H1 (cell line): ENCODE data around the gene PHC2. TPM values are rescaled to one million over a fixed set of nuclear protein-coding genes. Genes with fewer than 3 reads are reported as not detected.

ENCODE experiments used
- CTCF ChIA-PET: fragments of 300-600 bp; sonication (Branson Sonifier 250); formaldehyde crosslinking; loops from one replicate; lab custom pipeline; 2021; ENCODE audit not compliant: partially characterized antibody; lab: Charles Lee
- POLR2A ChIA-PET: fragments of 300-600 bp; sonication (Branson Sonifier 250); formaldehyde crosslinking; loops from one replicate; lab custom pipeline; 2021; ENCODE audit warnings: inconsistent platforms; ENCODE audit not compliant: partially characterized antibody; lab: Charles Lee
- DNase-seq, 2 experiments: peaks; one replicate each; pipeline versions ENCODE4 v3.0.0 to v3.0.0-alpha.2; 2010 to 2022; ENCODE audit warnings: low spot score in 2 of 2, low read depth in 1 of 2, mixed read lengths in 1 of 2
- FAIRE-seq: peaks from 2 replicates; lab custom pipeline; 2011; peaks lifted over from hg19 to GRCh38; lab: Jason Lieb, UNC
- H2AFZ ChIP-seq: 2 replicates; pipeline ENCODE4 v1.8.1; 2012; ENCODE audit warnings: low read length, inconsistent platforms
- H2AK5ac ChIP-seq: 2 replicates; pipeline ENCODE4 v1.6.1; 2013; ENCODE audit warnings: low read depth, low read length
- H2BK120ac ChIP-seq: replicated peaks from 2 replicates; pipeline ENCODE3; 2013; ENCODE audit warnings: low read depth, low read length, inconsistent platforms
- H2BK12ac ChIP-seq: 2 replicates; pipeline ENCODE4 v1.6.1; 2013; ENCODE audit warnings: low read depth, low read length
- H2BK15ac ChIP-seq: 2 replicates; pipeline ENCODE4 v1.6.1; 2013; ENCODE audit warnings: low read length
- H2BK20ac ChIP-seq: 2 replicates; pipeline ENCODE4 v1.6.1; 2013; ENCODE audit warnings: low read length
- H2BK5ac ChIP-seq: 2 replicates; pipeline ENCODE4 v1.6.1; 2013; ENCODE audit warnings: low read depth, low read length
- H3K14ac ChIP-seq: 2 replicates; pipeline ENCODE4 v1.6.1; 2013; ENCODE audit warnings: inconsistent platforms; ENCODE audit not compliant: insufficient read length
- H3K18ac ChIP-seq: 2 replicates; pipeline ENCODE4 v1.6.1; 2013; ENCODE audit warnings: low read length; ENCODE audit errors: extremely low read depth
- H3K23ac ChIP-seq: 2 replicates; pipeline ENCODE4 v1.6.1; 2013; ENCODE audit warnings: inconsistent platforms; ENCODE audit not compliant: insufficient read length
- H3K23me2 ChIP-seq: 2 replicates; pipeline ENCODE4 v1.6.1; 2013; ENCODE audit warnings: low read depth, low read length
- H3K27ac ChIP-seq: 2 replicates; pipeline ENCODE4 v1.6.1; 2011; ENCODE audit warnings: low read depth, low read length, inconsistent platforms
- H3K27me3 ChIP-seq, 4 experiments: replicated peaks in 1 of 4; 1 replicate in 1 of 4; 2 replicates in 3 of 4; pipeline versions ENCODE4 v1.6.1 to v1.8.1; 2011 to 2013; ENCODE audit warnings: low read length in 3 of 4, mild to moderate bottlenecking in 3 of 4, inconsistent platforms in 2 of 4, mixed read lengths in 2 of 4, moderate library complexity in 1 of 4; ENCODE audit not compliant: control insufficient read depth in 3 of 4, insufficient read depth in 3 of 4; ENCODE audit errors: extremely low read depth in 1 of 4
- H3K36me3 ChIP-seq, 4 experiments: 2 replicates each; pipeline versions ENCODE4 v1.6.1 to v1.8.1; 2011 to 2013; ENCODE audit warnings: mild to moderate bottlenecking in 4 of 4, low read length in 3 of 4, moderate library complexity in 2 of 4, control low read depth in 1 of 4, inconsistent platforms in 1 of 4; ENCODE audit not compliant: insufficient read depth in 4 of 4, control insufficient read depth in 2 of 4
- H3K4ac ChIP-seq: replicated peaks from 2 replicates; pipeline ENCODE3; 2013; ENCODE audit warnings: low read length, low read depth, mixed read lengths, inconsistent platforms; ENCODE audit not compliant: insufficient read length
- H3K4me1 ChIP-seq, 4 experiments: replicated peaks in 1 of 4; 1 replicate in 1 of 4; 2 replicates in 3 of 4; pipeline versions ENCODE4 v1.6.1 to v1.8.1; 2011 to 2013; ENCODE audit warnings: low read length in 3 of 4, inconsistent platforms in 2 of 4, mixed read lengths in 1 of 4; ENCODE audit not compliant: insufficient read depth in 4 of 4, control insufficient read depth in 3 of 4
- H3K4me2 ChIP-seq, 2 experiments: 2 replicates each; pipeline versions ENCODE4 v1.6.1 to v1.8.1; 2011 to 2013; ENCODE audit warnings: low read depth in 2 of 2, low read length in 2 of 2, control low read depth in 1 of 2, inconsistent platforms in 1 of 2, mild to moderate bottlenecking in 1 of 2; ENCODE audit not compliant: insufficient read depth in 1 of 2
- H3K4me3 ChIP-seq, 4 experiments: fragments of 200-600, 300-600 bp in 1 of 4; sonication (generic), shearing (Covaris generic), sonication (Bioruptor Twin) in 1 of 4; 2 replicates each; pipeline versions ENCODE4 v1.5.1 to v1.8.1; 2011 to 2016; ENCODE audit warnings: low read length in 4 of 4, low read depth in 3 of 4, control low read depth in 2 of 4, inconsistent platforms in 2 of 4, mild to moderate bottlenecking in 2 of 4, mixed read lengths in 1 of 4, moderate library complexity in 1 of 4; ENCODE audit not compliant: insufficient read depth in 2 of 4; ENCODE audit errors: extremely low read depth in 1 of 4
- H3K56ac ChIP-seq: replicated peaks from 2 replicates; pipeline ENCODE3; 2013; ENCODE audit warnings: low read depth, mild to moderate bottlenecking, mixed read lengths, low read length, inconsistent platforms; ENCODE audit not compliant: insufficient read length
- H3K79me1 ChIP-seq: 2 replicates; pipeline ENCODE4 v1.6.1; 2013; ENCODE audit warnings: low read depth, low read length, control low read depth
- H3K79me2 ChIP-seq, 2 experiments: 2 replicates each; pipeline versions ENCODE4 v1.6.1 to v1.8.1; 2012 to 2013; ENCODE audit warnings: low read length in 2 of 2, mild to moderate bottlenecking in 2 of 2, inconsistent platforms in 1 of 2; ENCODE audit not compliant: insufficient read depth in 2 of 2, control insufficient read depth in 1 of 2
- H3K9ac ChIP-seq, 4 experiments: replicated peaks in 1 of 4; 1 replicate in 1 of 4; 2 replicates in 3 of 4; pipeline versions ENCODE4 v1.6.1 to v1.8.1; 2011 to 2013; ENCODE audit warnings: low read depth in 3 of 4, low read length in 3 of 4, control low read depth in 2 of 4, mild to moderate bottlenecking in 2 of 4, moderate library complexity in 2 of 4, inconsistent platforms in 1 of 4; ENCODE audit errors: extremely low read depth in 1 of 4
- H3K9me3 ChIP-seq, 2 experiments: 2 replicates each; pipeline versions ENCODE4 v1.6.1 to v1.8.1; 2012 to 2013; ENCODE audit warnings: mild to moderate bottlenecking in 2 of 2, moderate library complexity in 2 of 2, control low read depth in 1 of 2, inconsistent platforms in 1 of 2, low read depth in 1 of 2, low read length in 1 of 2, mixed read lengths in 1 of 2; ENCODE audit not compliant: insufficient read depth in 2 of 2
- H4K20me1 ChIP-seq, 2 experiments: replicated peaks in 1 of 2; 2 replicates each; pipeline versions ENCODE3 to v1.8.1; 2011 to 2013; ENCODE audit warnings: inconsistent platforms in 2 of 2, low read length in 2 of 2, mild to moderate bottlenecking in 1 of 2; ENCODE audit not compliant: insufficient read depth in 2 of 2, control insufficient read depth in 1 of 2
- H4K5ac ChIP-seq: 2 replicates; pipeline ENCODE4 v1.6.1; 2013; ENCODE audit warnings: low read length, low read depth, mixed read lengths, inconsistent platforms; ENCODE audit not compliant: insufficient read length
- H4K8ac ChIP-seq: 2 replicates; pipeline ENCODE4 v1.8.0; 2013; ENCODE audit warnings: mild to moderate bottlenecking, moderate library complexity, low read length, inconsistent platforms; ENCODE audit not compliant: insufficient read depth; ENCODE audit errors: extremely low read depth
- H4K91ac ChIP-seq: replicated peaks from 2 replicates; pipeline ENCODE3; 2013; ENCODE audit warnings: low read length, mixed read lengths, inconsistent platforms; ENCODE audit not compliant: insufficient read length
- CBX5 ChIP-seq: fragments of 300-800, 300-1000 bp; sonication (generic); IDR thresholded peaks from 2 replicates; pipeline ENCODE4 v1.7.1; 2016; ENCODE audit warnings: antibody characterized with exemption, low read length, low read depth
- CHD2 ChIP-seq: IDR thresholded peaks from 2 replicates; pipeline ENCODE4 v1.6.1; 2012; ENCODE audit warnings: low read length, improper control_type of control experiment
- GTF2F1 ChIP-seq: IDR thresholded peaks from 2 replicates; pipeline ENCODE4 v1.6.1; 2012; ENCODE audit warnings: low read depth, low read length, improper control_type of control experiment, borderline replicate concordance
- MAFK ChIP-seq: IDR thresholded peaks from 2 replicates; pipeline ENCODE4 v1.6.1; 2012; ENCODE audit warnings: low read depth, mild to moderate bottlenecking, improper control_type of control experiment, low read length
- POLR2AphosphoS5 ChIP-seq: IDR thresholded peaks from 2 replicates; pipeline ENCODE4 v1.6.1; 2011; ENCODE audit warnings: low read depth, low read length
- RBBP5 ChIP-seq: IDR thresholded peaks from 2 replicates; pipeline ENCODE4 v1.7.1; 2012; ENCODE audit warnings: low read depth, mild to moderate bottlenecking, inconsistent platforms, low read length, moderate library complexity, borderline replicate concordance
- SAP30 ChIP-seq: fragments of 300-600 bp; sonication (generic); IDR thresholded peaks from 2 replicates; pipeline ENCODE4 v1.7.1; 2012; ENCODE audit warnings: low read length, moderate library complexity, mild to moderate bottlenecking, inconsistent platforms; ENCODE audit not compliant: insufficient read depth, insufficient replicate concordance
- SIN3A ChIP-seq, 2 experiments: IDR thresholded peaks in 1 of 2; conservative IDR thresholded peaks in 1 of 2; 2 replicates each; pipeline ENCODE4 v1.6.1; 2011 to 2012; ENCODE audit warnings: low read length in 2 of 2, improper control_type of control experiment in 1 of 2, low read depth in 1 of 2, mild to moderate bottlenecking in 1 of 2
- SIRT6 ChIP-seq: IDR thresholded peaks from one replicate; pipeline ENCODE4 v1.7.1; 2012; ENCODE audit warnings: low read length, inconsistent platforms
- SP2 ChIP-seq: IDR thresholded peaks from 2 replicates; pipeline ENCODE4 v1.6.1; 2012; ENCODE audit warnings: mild to moderate bottlenecking, low read length, inconsistent platforms
- TAF1 ChIP-seq: IDR thresholded peaks from 2 replicates; pipeline ENCODE4 v1.6.1; 2011; ENCODE audit warnings: mild to moderate bottlenecking, low read depth, low read length
- WGBS, 2 experiments: shearing (Covaris generic) in 1 of 2; methylation state at CpG; one replicate each; pipeline versions ENCODE4 v1.1.6 to v1.1.7; 2013 to 2015; ENCODE audit warnings: low lambda C conversion rate in 2 of 2, mixed read lengths in 2 of 2, inconsistent platforms in 1 of 2, low coverage in 1 of 2, missing lambda C conversion rate in 1 of 2; ENCODE audit not compliant: insufficient replicate concordance in 2 of 2, insufficient coverage in 1 of 2, insufficient read length in 1 of 2; ENCODE audit errors: extremely low coverage in 1 of 2, missing lambda C conversion rate in 1 of 2; 5-methylcytosine and 5-hydroxymethylcytosine counted together
- polyA plus RNA-seq, 7 experiments: library from polyadenylated mRNA; depleted of rRNA in 3 of 7; stranded (reverse) in 5 of 7; unstranded in 2 of 7; fragments of >200 nt in 5 of 7; fragments of 200-250 nt in 2 of 7; gene quantifications; 1 replicate in 5 of 7; 2 replicates in 1 of 7; 4 replicates in 1 of 7; pipeline versions ENCODE4 v1.2.1 to v1.2.3, GENCODE V29; 2011 to 2013; ENCODE audit warnings: missing spikeins in 2 of 7, mixed read lengths in 2 of 7
- total RNA-seq: library from RNA; stranded (reverse); fragmentation: NEBNext Ultra II Directional; extraction: Animal tissue kit (Norgen Biotek cat#: 25700); gene quantifications from 2 replicates; pipeline ENCODE4 v1.2.1, GENCODE V29; 2021
- TF ChIP-seq, protein P1 (sequence below): IDR thresholded peaks from 2 replicates; pipeline ENCODE4 v1.6.1; 2011; ENCODE audit warnings: low read depth, mild to moderate bottlenecking, low read length; ENCODE audit not compliant: insufficient read depth

PHC2 gene
- total and polyA plus RNA-seq, 2 of the 8 experiments (the other 6 are each of a cell fraction or from before 2014, with no cell fraction given), result 5.6 to 14.2 TPM

DNA sequence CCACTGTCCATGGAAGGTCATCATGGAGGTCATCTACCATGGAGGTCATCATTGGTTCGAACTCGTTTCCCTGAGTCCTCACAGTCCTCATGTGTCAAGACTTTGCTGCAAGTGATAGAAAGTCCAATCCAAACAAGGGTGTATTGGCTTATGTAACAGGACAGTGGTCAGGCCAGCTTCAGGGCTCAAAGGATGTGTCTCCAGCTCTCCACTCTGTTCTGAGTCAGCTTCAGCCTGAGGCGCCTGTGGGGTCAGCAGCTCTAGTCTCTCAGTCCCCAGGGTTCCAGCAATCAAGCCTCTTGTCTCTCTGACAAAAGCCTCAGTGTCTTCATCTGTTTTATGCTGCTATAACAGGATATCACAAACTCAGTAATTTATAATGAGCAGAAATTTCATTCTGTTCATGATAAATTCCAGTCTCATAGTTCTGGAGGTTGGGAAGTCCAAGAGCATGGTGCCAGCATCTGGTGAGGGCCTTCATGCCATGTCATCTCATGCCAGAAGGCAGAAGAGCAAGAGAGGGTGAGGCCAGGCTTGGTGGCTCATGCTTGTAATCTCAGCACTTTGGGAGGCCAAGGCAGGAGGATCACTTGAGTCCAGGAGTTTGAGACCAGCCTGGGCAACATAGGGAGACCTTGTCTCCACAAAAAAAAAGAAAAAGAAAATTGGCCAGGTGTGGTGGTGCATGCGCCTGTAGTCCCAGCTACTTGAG lies 129.5 kb downstream of the PHC2 start:
- H2BK20ac ChIP-seq, result no peak overlapping the region
- TF ChIP-seq TAF1, result no peak
- no peak for TF ChIP-seq RBBP5
- TF ChIP-seq MAFK, result no peak
- no peak for TF ChIP-seq GTF2F1
- no peak for TF ChIP-seq CBX5
- TF ChIP-seq SIRT6, result no peak
- no peak for TF ChIP-seq SP2
- TF ChIP-seq CHD2, result no peak
- TF ChIP-seq, protein P1, sequence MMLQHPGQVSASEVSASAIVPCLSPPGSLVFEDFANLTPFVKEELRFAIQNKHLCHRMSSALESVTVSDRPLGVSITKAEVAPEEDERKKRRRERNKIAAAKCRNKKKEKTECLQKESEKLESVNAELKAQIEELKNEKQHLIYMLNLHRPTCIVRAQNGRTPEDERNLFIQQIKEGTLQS, result no peak
- no peak for TF ChIP-seq SIN3A (conservative IDR thresholded peaks at IDR 0.05 in 1 of 2, IDR thresholded peaks at IDR 0.05 in 1 of 2; ENCODE audit: low read depth in 1 of 2, low read length in 2 of 2)
- TF ChIP-seq SAP30, result no peak
- no peak for TF ChIP-seq POLR2AphosphoS5

More for the DNA sequence above, 129.5 kb downstream of the PHC2 start:
- DNase-seq, result no peak
- FAIRE-seq, result no peak
- Histone ChIP-seq H2BK12ac (no peak overlapping the region; the same call in 1 of the 2 replicates), H3K23ac (no peak overlapping the region), H4K91ac (no peak overlapping the region), H3K56ac (no peak overlapping the region), H4K5ac (no peak overlapping the region), H3K9ac (no peak overlapping the region), H3K27ac (no peak overlapping the region), H3K79me2 (no peaks in the 10 kb centered on the region), H4K8ac (no peak overlapping the region), H3K4ac (no peak overlapping the region), H2BK15ac (no peak overlapping the region), H2BK120ac (no peak overlapping the region), H3K4me2 (no peak overlapping the region), H3K36me3 (peaks cover 0 to 7% (median under 1%) of the 10 kb centered on the region in 4 experiments; a peak in 6 of 8 replicates), H2BK5ac (no peak overlapping the region), H3K9me3 (no peaks in the 10 kb centered on the region), H4K20me1 (peaks cover 0 to 3% of the 10 kb centered on the region in 2 experiments), H3K4me3 (no peak overlapping the region), H3K18ac (no peak overlapping the region), H3K4me1 (peaks cover 0 to 8% (median under 1%) of the 10 kb centered on the region in 4 experiments; a peak in 4 of 7 replicates), H3K79me1 (no peaks in the 10 kb centered on the region), H3K27me3 (peaks cover 4 to 14% (median 10%) of the 10 kb centered on the region in 4 experiments), H2AK5ac (no peak overlapping the region), H3K14ac (no peak overlapping the region), H2AFZ (no peak overlapping the region), H3K23me2 (peaks cover 3% of the 10 kb centered on the region; the same call in 1 of the 2 replicates)
- ChIA-PET CTCF (interaction anchor here (0.7 to 1.0 kb wide), 3 partner anchors 12 to 63 kb away, joined by 3 to 4 read pairs (median 4); no protein-coding TSS in a partner anchor), POLR2A (interaction anchor here (0.7 kb wide), 1 partner anchor 71 kb away, joined by 3 read pairs; no protein-coding TSS in a partner anchor)
- 89% methylated on average over 4 of the region's 4 CpGs; no CpG with 5 or more reads in 1 of the 2 experiments for WGBS, 2 experiments
